ENCODE results near the gene TMEM154. TPM values are rescaled to one million over a fixed set of nuclear protein-coding genes. Genes with fewer than 3 reads are reported as not detected.

The TMEM154 gene
- total RNA-seq, 3 donors from 2014 or later, result 1.3 to 7.2 (median 5.6) TPM

- Histone ChIP-seq H3K9me3 (no peaks in the 10 kb centered on the region), H3K27ac (no peak overlapping the region), H3K36me3 (no peaks in the 10 kb centered on the region), H3K27me3 (no peaks in the 10 kb centered on the region), H3K4me1 (no peaks in the 10 kb centered on the region), H3K4me3 (no peak overlapping the region)
- no peak for TF ChIP-seq POLR2AphosphoS5 (IDR thresholded peaks at IDR 0.05)
- no peak for TF ChIP-seq CTCF (IDR thresholded peaks at IDR 0.05)
- TF ChIP-seq POLR2A (IDR thresholded peaks at IDR 0.05), result no peak
- intact Hi-C loops (cut with DNase I; ENCODE audit: low total_unique reads), result no loop called here
- no peak for DNase-seq (ENCODE audit: low spot score in 2 of 2)
These were observed 25.0 kb upstream of the TMEM154 start for GRCh38 chr4:152704788-152705187.

GRCh38 chr4:152700151-152700550, 20.4 kb upstream of the TMEM154 start:
- TF ChIP-seq POLR2A (IDR thresholded peaks at IDR 0.05), result no peak
- no peak for TF ChIP-seq POLR2AphosphoS5 (IDR thresholded peaks at IDR 0.05)
- no peak for TF ChIP-seq CTCF (IDR thresholded peaks at IDR 0.05)
- intact Hi-C loops (cut with DNase I; ENCODE audit: low total_unique reads), result no loop called here
- no peaks in the 10 kb centered on the region for H3K4me1 ChIP-seq

GRCh38 chr4:152699313-152699712, 19.5 kb upstream of the TMEM154 start:
- H3K4me3 ChIP-seq, result no peak overlapping the region
- no peaks in the 10 kb centered on the region for H3K9me3 ChIP-seq
- intact Hi-C loops (cut with DNase I; ENCODE audit: low total_unique reads), result no loop called here
- no peak for TF ChIP-seq POLR2AphosphoS5 (IDR thresholded peaks at IDR 0.05)
- TF ChIP-seq POLR2A (IDR thresholded peaks at IDR 0.05), result no peak
- no peak for TF ChIP-seq CTCF (IDR thresholded peaks at IDR 0.05)
- no peak for DNase-seq (ENCODE audit: low spot score in 2 of 2)
- H3K36me3 ChIP-seq, result no peaks in the 10 kb centered on the region
- no peak overlapping the region for H3K27ac ChIP-seq
- no peaks in the 10 kb centered on the region for H3K27me3 ChIP-seq
- no peaks in the 10 kb centered on the region for H3K4me1 ChIP-seq

More at GRCh38 chr4:152700151-152700550, 20.4 kb upstream of the TMEM154 start:
- Histone ChIP-seq H3K36me3 (no peaks in the 10 kb centered on the region), H3K27ac (peak overlapping the region in 1 of 2 donors; percentile 18), H3K4me3 (no peak overlapping the region), H3K9me3 (no peaks in the 10 kb centered on the region), H3K27me3 (no peaks in the 10 kb centered on the region)
- DNase-seq (ENCODE audit: low spot score in 2 of 2), result no peak

GRCh38 chr4:152698089-152698499, 18.3 kb upstream of the TMEM154 start:
- Histone ChIP-seq H3K27ac (no peak overlapping the region), H3K36me3 (no peaks in the 10 kb centered on the region), H3K4me1 (no peaks in the 10 kb centered on the region), H3K4me3 (no peak overlapping the region), H3K27me3 (no peaks in the 10 kb centered on the region), H3K9me3 (no peaks in the 10 kb centered on the region)
- DNase-seq (ENCODE audit: low spot score in 2 of 2), result no peak
- intact Hi-C loops (cut with DNase I; ENCODE audit: low total_unique reads), result no loop called here
- TF ChIP-seq POLR2A (IDR thresholded peaks at IDR 0.05), result no peak
- no peak for TF ChIP-seq CTCF (IDR thresholded peaks at IDR 0.05)

- TF ChIP-seq POLR2AphosphoS5 (IDR thresholded peaks at IDR 0.05), result no peak
- no peak for TF ChIP-seq POLR2A (IDR thresholded peaks at IDR 0.05)
- no peak for TF ChIP-seq CTCF (IDR thresholded peaks at IDR 0.05)
- intact Hi-C loops (cut with DNase I; ENCODE audit: low total_unique reads), result no loop called here
- DNase-seq (ENCODE audit: low spot score in 2 of 2), result no peak
These were observed 17.7 kb upstream of the TMEM154 start for GRCh38 chr4:152697284-152698088.

More at GRCh38 chr4:152697284-152698088, 17.7 kb upstream of the TMEM154 start:
- Histone ChIP-seq H3K9me3 (no peaks in the 10 kb centered on the region), H3K27ac (peak overlapping the region; percentile 75 to 83), H3K4me3 (no peak overlapping the region), H3K4me1 (no peaks in the 10 kb centered on the region), H3K27me3 (no peaks in the 10 kb centered on the region), H3K36me3 (no peaks in the 10 kb centered on the region)
